Osteoblast (primary cell): ENCODE results near the gene KCTD16. TPM values are rescaled to one million over a fixed set of nuclear protein-coding genes. Genes with fewer than 3 reads are reported as not detected.

Experiments used
- DNase-seq: peaks from one replicate; pipeline ENCODE4 v3.0.0; 2011; ENCODE audit warnings: low spot score, mixed read lengths; ENCODE audit not compliant: insufficient read length; ENCODE audit errors: missing footprints
- H2AFZ ChIP-seq: 2 replicates; pipeline ENCODE4 v1.6.0; 2011; ENCODE audit warnings: mild to moderate bottlenecking, low read length
- H3K27ac ChIP-seq: 2 replicates; pipeline ENCODE4 v1.5.1; 2011; ENCODE audit warnings: mild to moderate bottlenecking, low read depth, low read length, moderate library complexity
- H3K27me3 ChIP-seq: 2 replicates; pipeline ENCODE4 v1.6.0; 2012; ENCODE audit warnings: mild to moderate bottlenecking, control low read depth, inconsistent platforms, low read length, moderate library complexity; ENCODE audit not compliant: insufficient read depth
- H3K36me3 ChIP-seq: 2 replicates; pipeline ENCODE4 v1.5.1; 2011; ENCODE audit warnings: mild to moderate bottlenecking, low read length, control low read depth, moderate library complexity; ENCODE audit not compliant: insufficient read depth
- H3K4me1 ChIP-seq: 2 replicates; pipeline ENCODE4 v1.5.1; 2011; ENCODE audit warnings: mild to moderate bottlenecking, low read length, control low read depth, moderate library complexity; ENCODE audit not compliant: insufficient read depth
- H3K4me2 ChIP-seq: 2 replicates; pipeline ENCODE4 v1.6.0; 2011; ENCODE audit warnings: mild to moderate bottlenecking, low read length; ENCODE audit not compliant: insufficient read depth
- H3K4me3 ChIP-seq: fragments of 200-600 bp; sonication (generic); 3 replicates; pipeline ENCODE4 v1.5.1; 2012; ENCODE audit warnings: mild to moderate bottlenecking, low read length, inconsistent platforms; ENCODE audit not compliant: insufficient read depth
- H3K79me2 ChIP-seq: 2 replicates; pipeline ENCODE4 v1.6.0; 2012; ENCODE audit warnings: mild to moderate bottlenecking, low read length, control low read depth, inconsistent platforms; ENCODE audit not compliant: insufficient read depth
- H3K9me3 ChIP-seq: 2 replicates; pipeline ENCODE4 v1.5.1; 2011; ENCODE audit warnings: low read depth, low read length, control low read depth
- H4K20me1 ChIP-seq: 2 replicates; pipeline ENCODE4 v1.6.0; 2012; ENCODE audit warnings: mild to moderate bottlenecking, low read length, control low read depth; ENCODE audit not compliant: insufficient read depth
- small RNA-seq: library from RNA; depleted of rRNA; stranded (forward); fragments of <200 nt; gene quantifications from one replicate; pipeline ENCODE3, GENCODE V24; 2012
- total RNA-seq: library from RNA; depleted of rRNA; stranded (reverse); fragments of >200 nt; gene quantifications from 2 replicates; pipeline ENCODE4 v1.2.3, GENCODE V29; 2012
- TF ChIP-seq, protein P1 (sequence below): IDR thresholded peaks from 2 replicates; pipeline ENCODE4 v1.5.1; 2011; ENCODE audit warnings: mild to moderate bottlenecking, low read depth, low read length, moderate library complexity; ENCODE audit errors: extremely low read depth

KCTD16 gene
- total RNA-seq, 1 donor = 3.6 TPM

DNA sequence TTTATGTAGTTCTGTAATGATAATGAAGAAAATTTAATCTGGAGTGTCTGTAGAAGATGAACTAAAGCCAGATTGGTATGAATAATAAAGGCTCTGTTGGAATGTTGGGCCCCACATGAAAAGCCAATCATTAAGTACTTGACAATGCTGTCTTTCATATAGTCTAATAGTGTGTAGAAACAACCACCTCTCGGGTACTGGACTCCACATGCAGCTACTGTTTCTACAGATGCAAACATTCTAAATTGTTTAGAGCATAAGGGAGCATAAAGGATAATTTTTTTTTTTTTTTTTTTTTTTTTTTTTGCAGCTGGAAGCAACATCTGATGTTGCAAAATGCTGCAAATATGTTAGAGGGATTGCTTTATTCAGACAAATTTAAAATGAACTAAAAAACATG is 354.3 kb downstream of the KCTD16 start:
- H3K27me3 ChIP-seq = no peaks in the 10 kb centered on the region
- H2AFZ ChIP-seq = no peak overlapping the region
- no peak for DNase-seq
- no peaks in the 10 kb centered on the region for H4K20me1 ChIP-seq
- no peak overlapping the region for H3K27ac ChIP-seq
- H3K4me1 ChIP-seq = no peaks in the 10 kb centered on the region
- H3K9me3 ChIP-seq = no peaks in the 10 kb centered on the region
- TF ChIP-seq, protein P1, sequence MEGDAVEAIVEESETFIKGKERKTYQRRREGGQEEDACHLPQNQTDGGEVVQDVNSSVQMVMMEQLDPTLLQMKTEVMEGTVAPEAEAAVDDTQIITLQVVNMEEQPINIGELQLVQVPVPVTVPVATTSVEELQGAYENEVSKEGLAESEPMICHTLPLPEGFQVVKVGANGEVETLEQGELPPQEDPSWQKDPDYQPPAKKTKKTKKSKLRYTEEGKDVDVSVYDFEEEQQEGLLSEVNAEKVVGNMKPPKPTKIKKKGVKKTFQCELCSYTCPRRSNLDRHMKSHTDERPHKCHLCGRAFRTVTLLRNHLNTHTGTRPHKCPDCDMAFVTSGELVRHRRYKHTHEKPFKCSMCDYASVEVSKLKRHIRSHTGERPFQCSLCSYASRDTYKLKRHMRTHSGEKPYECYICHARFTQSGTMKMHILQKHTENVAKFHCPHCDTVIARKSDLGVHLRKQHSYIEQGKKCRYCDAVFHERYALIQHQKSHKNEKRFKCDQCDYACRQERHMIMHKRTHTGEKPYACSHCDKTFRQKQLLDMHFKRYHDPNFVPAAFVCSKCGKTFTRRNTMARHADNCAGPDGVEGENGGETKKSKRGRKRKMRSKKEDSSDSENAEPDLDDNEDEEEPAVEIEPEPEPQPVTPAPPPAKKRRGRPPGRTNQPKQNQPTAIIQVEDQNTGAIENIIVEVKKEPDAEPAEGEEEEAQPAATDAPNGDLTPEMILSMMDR = no peak
- no peaks in the 10 kb centered on the region for H3K36me3 ChIP-seq
- no peak overlapping the region for H3K4me2 ChIP-seq
- no peaks in the 10 kb centered on the region for H3K79me2 ChIP-seq
- H3K4me3 ChIP-seq = no peak overlapping the region

- Histone ChIP-seq H3K27me3 (no peaks in the 10 kb centered on the region), H3K27ac (no peak overlapping the region), H3K9me3 (no peaks in the 10 kb centered on the region), H3K36me3 (no peaks in the 10 kb centered on the region), H4K20me1 (no peaks in the 10 kb centered on the region), H2AFZ (no peak overlapping the region), H3K4me1 (no peaks in the 10 kb centered on the region), H3K4me3 (no peak overlapping the region), H3K4me2 (no peak overlapping the region), H3K79me2 (no peaks in the 10 kb centered on the region)
- TF ChIP-seq, protein P1 = no peak
- no peak for DNase-seq
These were observed 360.5 kb downstream of the KCTD16 start for GRCh38 chr5:144531188-144531587.

Small RNAs within 50 kb of the gene (small RNA-seq; reads per million reads assigned to genes)
- gene CKS1BP5 (not detected), gene RN7SL87P (not detected)

Other genes with a start within 250 kb of the KCTD16 start
- gene YIPF5, start 214 bp upstream of the KCTD16 start, total RNA-seq = 99.5 and 111 TPM in 2 replicates